HepG2 (cell line): Measurements from ENCODE around the gene PRR15L. TPM values are rescaled to one million over a fixed set of nuclear protein-coding genes. Genes with fewer than 3 reads are reported as not detected.
A peak's percentile ranks its signal among the peaks of the same experiment; 100 is the strongest.

Experiments used
- ATF1 ChIP-seq: IDR thresholded peaks from 2 replicates; pipeline ENCODE4 v1.6.1; 2016; ENCODE audit warnings: mild to moderate bottlenecking, control low read depth
- CBX1 ChIP-seq: IDR thresholded peaks from one replicate; pipeline ENCODE4 v1.6.1; 2016; ENCODE audit warnings: antibody characterized with exemption, low read depth
- HDAC2 ChIP-seq: sonication (generic); formaldehyde crosslinking; IDR thresholded peaks from 2 replicates; pipeline ENCODE4 v1.4.0; 2020; ENCODE audit warnings: missing genetic modification reagents
- PBX3 ChIP-seq: sonication (generic); formaldehyde crosslinking; IDR thresholded peaks from 2 replicates; pipeline ENCODE4 v1.8.1; 2023; ENCODE audit warnings: missing genetic modification reagents, inconsistent platforms, borderline replicate concordance
- SAP130 ChIP-seq: IDR thresholded peaks from 2 replicates; pipeline ENCODE4 v1.6.1; 2016; ENCODE audit warnings: low read depth
- SMARCE1 ChIP-seq: fragments of 450-650 bp; IDR thresholded peaks from 2 replicates; pipeline ENCODE4 v1.6.1; 2017; ENCODE audit warnings: borderline replicate concordance
- SNRNP70 ChIP-seq: fragments of 200-400 bp; formaldehyde crosslinking; IDR thresholded peaks from 2 replicates; pipeline ENCODE4 v1.6.1; 2017; ENCODE audit warnings: mild to moderate bottlenecking, low read depth, low read length, moderate library complexity
- YY1 ChIP-seq: IDR thresholded peaks from 2 replicates; pipeline ENCODE4 v1.6.1; 2011; ENCODE audit warnings: low read length, low read depth, moderate library complexity, mild to moderate bottlenecking; ENCODE audit not compliant: insufficient read depth, insufficient replicate concordance
- ZHX2 ChIP-seq, 2 experiments: sonication (generic) in 1 of 2; formaldehyde crosslinking in 1 of 2; IDR thresholded peaks; 2 replicates each; pipeline versions ENCODE4 v1.6.1 to v1.9.0; 2014 to 2022; ENCODE audit warnings: antibody characterized with exemption in 1 of 2, borderline replicate concordance in 1 of 2, inconsistent platforms in 1 of 2, low read depth in 1 of 2, missing genetic modification reagents in 1 of 2
- ZNF232 ChIP-seq: sonication (generic); formaldehyde crosslinking; IDR thresholded peaks from 2 replicates; pipeline ENCODE4 v1.4.0; 2020; ENCODE audit warnings: missing genetic modification reagents, borderline replicate concordance
- ZNF251 ChIP-seq: sonication (generic); formaldehyde crosslinking; IDR thresholded peaks from 2 replicates; pipeline ENCODE4 v1.9.0; 2021; ENCODE audit warnings: mild to moderate bottlenecking, missing genetic modification reagents
- ZNF430 ChIP-seq: sonication (generic); formaldehyde crosslinking; IDR thresholded peaks from 2 replicates; pipeline ENCODE4 v1.9.0; 2021; ENCODE audit warnings: mild to moderate bottlenecking, missing genetic modification reagents
- ZNF605 ChIP-seq: sonication (generic); formaldehyde crosslinking; IDR thresholded peaks from 2 replicates; pipeline ENCODE4 v1.8.0; 2022; ENCODE audit warnings: mild to moderate bottlenecking, missing genetic modification reagents
- ZNF766 ChIP-seq: sonication (generic); formaldehyde crosslinking; IDR thresholded peaks from 2 replicates; pipeline ENCODE4 v1.5.0; 2020; ENCODE audit warnings: missing genetic modification reagents, borderline replicate concordance
- ZSCAN21 ChIP-seq: sonication (generic); formaldehyde crosslinking; IDR thresholded peaks from 2 replicates; pipeline ENCODE4 v1.8.0; 2022; ENCODE audit warnings: mild to moderate bottlenecking, missing genetic modification reagents, moderate library complexity, borderline replicate concordance
- polyA plus RNA-seq, 8 experiments: library from polyadenylated mRNA; depleted of rRNA in 3 of 8; stranded (reverse) in 7 of 8; unstranded in 1 of 8; fragments of >200 nt; fragmentation: Illumina TruSeq in 4 of 8; extraction: Trizol in 4 of 8; gene quantifications; 2 replicates each; pipeline versions ENCODE4 v1.2.1 to v1.2.3, GENCODE V29; 2011 to 2016; ENCODE audit warnings: low read depth in 4 of 8, missing spikeins in 1 of 8, mixed read lengths in 1 of 8; ENCODE audit not compliant: insufficient read depth in 1 of 8
- total RNA-seq, 5 experiments: library from RNA; depleted of rRNA; stranded (reverse); fragments of >200 nt; fragmentation: Illumina TruSeq; extraction: Trizol; gene quantifications; 2 replicates each; pipeline ENCODE4 v1.2.3, GENCODE V29; 2016; ENCODE audit warnings: low read depth in 1 of 5
- TF ChIP-seq, protein P1 (sequence below): sonication (generic); formaldehyde crosslinking; conservative IDR thresholded peaks from 2 replicates; pipeline ENCODE4 v1.8.0; 2022; ENCODE audit warnings: missing genetic modification reagents
- TF ChIP-seq, protein P2 (sequence below): sonication (generic); formaldehyde crosslinking; IDR thresholded peaks from 2 replicates; pipeline ENCODE4 v1.4.0; 2020; ENCODE audit warnings: missing genetic modification reagents, borderline replicate concordance

PRR15L gene
- total and polyA plus RNA-seq, 2 of the 13 experiments (the other 11 are each of a cell fraction or from before 2014, with no cell fraction given) = 0.44 to 2.0 TPM

DNA sequence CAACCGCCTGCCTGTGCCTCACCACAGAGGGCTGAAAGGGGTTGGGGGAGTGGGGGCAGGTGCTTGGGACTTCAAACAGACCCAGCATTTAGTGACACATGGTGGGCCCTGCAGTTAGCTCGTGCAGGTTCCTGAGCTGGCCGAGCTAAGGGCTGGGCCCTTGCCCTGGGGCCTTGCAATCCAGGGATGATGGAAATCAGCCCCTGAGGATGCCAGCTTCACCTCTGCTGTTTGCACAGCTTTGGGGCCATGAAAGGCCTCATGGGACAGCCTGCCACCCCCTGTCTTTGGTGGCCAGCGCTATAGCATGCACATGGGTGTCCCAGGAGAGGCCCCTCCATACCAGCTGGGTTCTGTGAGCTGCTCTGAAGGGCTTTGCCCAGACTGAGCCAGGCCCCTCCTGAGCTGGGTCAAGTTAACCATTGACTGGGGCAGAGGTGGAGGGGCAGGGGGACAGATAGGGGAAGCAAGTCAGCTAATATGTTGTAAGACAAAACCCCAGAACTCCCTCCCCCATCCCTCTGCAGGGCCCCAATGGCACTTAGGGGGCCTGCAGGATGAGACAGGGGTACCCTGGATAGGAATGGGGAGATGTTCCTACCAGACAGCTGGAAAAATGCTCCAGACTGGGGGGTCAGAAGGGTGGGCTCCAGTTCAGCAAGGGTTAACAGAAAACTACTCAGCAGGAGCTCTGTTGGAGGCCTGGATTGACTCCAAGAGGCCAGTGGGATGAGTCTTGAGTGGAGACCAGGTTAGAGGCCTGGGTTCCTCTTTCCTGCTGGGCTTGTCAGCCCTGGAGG lies 692 bp downstream of the PRR15L start (continued):
- TF ChIP-seq ZHX2 (IDR thresholded peaks at IDR 0.05; ENCODE audit: low read depth) (no peak), ZHX2 (CRISPR knock-in tag; IDR thresholded peaks at IDR 0.05; ENCODE audit: borderline replicate concordance) (no peak), HDAC2 (CRISPR knock-in tag) (no peak), ZNF605 (no peak), CBX1 (no peak), ZNF430 (CRISPR knock-in tag) (no peak), SMARCE1 (no peak), ZSCAN21 (CRISPR knock-in tag) (no peak), ZNF766 (CRISPR knock-in tag) (no peak), ZNF251 (0 out of 2 replicates have a peak, but pooled peaks have one; percentile 11), PBX3 (no peak), YY1 (no peak), ZNF232 (CRISPR knock-in tag) (no peak), SNRNP70 (no peak), SAP130 (peak; percentile 42; the same call in 1 of the 2 replicates), ATF1 (CRISPR knock-in tag) (no peak)
- TF ChIP-seq, protein P1, sequence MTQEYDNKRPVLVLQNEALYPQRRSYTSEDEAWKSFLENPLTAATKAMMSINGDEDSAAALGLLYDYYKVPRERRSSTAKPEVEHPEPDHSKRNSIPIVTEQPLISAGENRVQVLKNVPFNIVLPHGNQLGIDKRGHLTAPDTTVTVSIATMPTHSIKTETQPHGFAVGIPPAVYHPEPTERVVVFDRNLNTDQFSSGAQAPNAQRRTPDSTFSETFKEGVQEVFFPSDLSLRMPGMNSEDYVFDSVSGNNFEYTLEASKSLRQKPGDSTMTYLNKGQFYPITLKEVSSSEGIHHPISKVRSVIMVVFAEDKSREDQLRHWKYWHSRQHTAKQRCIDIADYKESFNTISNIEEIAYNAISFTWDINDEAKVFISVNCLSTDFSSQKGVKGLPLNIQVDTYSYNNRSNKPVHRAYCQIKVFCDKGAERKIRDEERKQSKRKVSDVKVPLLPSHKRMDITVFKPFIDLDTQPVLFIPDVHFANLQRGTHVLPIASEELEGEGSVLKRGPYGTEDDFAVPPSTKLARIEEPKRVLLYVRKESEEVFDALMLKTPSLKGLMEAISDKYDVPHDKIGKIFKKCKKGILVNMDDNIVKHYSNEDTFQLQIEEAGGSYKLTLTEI (CRISPR knock-in tag) = no peak
- TF ChIP-seq, protein P2, sequence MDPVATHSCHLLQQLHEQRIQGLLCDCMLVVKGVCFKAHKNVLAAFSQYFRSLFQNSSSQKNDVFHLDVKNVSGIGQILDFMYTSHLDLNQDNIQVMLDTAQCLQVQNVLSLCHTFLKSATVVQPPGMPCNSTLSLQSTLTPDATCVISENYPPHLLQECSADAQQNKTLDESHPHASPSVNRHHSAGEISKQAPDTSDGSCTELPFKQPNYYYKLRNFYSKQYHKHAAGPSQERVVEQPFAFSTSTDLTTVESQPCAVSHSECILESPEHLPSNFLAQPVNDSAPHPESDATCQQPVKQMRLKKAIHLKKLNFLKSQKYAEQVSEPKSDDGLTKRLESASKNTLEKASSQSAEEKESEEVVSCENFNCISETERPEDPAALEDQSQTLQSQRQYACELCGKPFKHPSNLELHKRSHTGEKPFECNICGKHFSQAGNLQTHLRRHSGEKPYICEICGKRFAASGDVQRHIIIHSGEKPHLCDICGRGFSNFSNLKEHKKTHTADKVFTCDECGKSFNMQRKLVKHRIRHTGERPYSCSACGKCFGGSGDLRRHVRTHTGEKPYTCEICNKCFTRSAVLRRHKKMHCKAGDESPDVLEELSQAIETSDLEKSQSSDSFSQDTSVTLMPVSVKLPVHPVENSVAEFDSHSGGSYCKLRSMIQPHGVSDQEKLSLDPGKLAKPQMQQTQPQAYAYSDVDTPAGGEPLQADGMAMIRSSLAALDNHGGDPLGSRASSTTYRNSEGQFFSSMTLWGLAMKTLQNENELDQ (CRISPR knock-in tag) = no peak
